A673 (cell line): ENCODE data around the gene PHEX.

Experiments used
- EZH2 ChIP-seq: fragments of 200-600 bp; sonication (generic); IDR thresholded peaks from 2 replicates; pipeline ENCODE4 v1.6.1; 2017; ENCODE audit warnings: borderline replicate concordance, low read depth, mild to moderate bottlenecking, mixed read lengths, antibody characterized with exemption, low read length; ENCODE audit not compliant: poor library complexity, severe bottlenecking
- TF ChIP-seq, protein P1 (sequence below): fragments of 300-800, 200-600 bp; sonication (generic); conservative IDR thresholded peaks from 2 replicates; pipeline ENCODE4 v1.5.1; 2017; ENCODE audit warnings: low read depth, mild to moderate bottlenecking, antibody characterized with exemption, low read length, moderate library complexity, mixed read lengths

DNA sequence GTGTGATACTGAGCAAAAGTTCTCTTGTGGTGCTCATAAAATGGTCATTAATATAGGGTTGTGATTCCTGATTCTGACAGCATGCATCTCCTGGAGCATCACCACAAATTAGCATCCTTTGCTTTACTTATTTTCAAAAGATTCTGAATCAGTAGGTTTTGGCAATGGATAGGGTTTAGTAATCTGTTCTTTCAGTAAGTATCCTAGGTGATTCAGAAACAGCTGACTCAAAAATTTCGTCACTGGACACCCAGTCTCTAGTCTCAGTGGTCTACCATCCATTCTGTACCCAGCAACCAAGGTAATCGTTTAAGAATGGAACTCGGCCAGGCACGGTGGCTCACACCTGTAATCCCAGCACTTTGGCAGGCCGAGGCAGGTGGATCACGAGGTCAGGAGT, 244.7 kb downstream of the PHEX start:
- TF ChIP-seq, protein P1, sequence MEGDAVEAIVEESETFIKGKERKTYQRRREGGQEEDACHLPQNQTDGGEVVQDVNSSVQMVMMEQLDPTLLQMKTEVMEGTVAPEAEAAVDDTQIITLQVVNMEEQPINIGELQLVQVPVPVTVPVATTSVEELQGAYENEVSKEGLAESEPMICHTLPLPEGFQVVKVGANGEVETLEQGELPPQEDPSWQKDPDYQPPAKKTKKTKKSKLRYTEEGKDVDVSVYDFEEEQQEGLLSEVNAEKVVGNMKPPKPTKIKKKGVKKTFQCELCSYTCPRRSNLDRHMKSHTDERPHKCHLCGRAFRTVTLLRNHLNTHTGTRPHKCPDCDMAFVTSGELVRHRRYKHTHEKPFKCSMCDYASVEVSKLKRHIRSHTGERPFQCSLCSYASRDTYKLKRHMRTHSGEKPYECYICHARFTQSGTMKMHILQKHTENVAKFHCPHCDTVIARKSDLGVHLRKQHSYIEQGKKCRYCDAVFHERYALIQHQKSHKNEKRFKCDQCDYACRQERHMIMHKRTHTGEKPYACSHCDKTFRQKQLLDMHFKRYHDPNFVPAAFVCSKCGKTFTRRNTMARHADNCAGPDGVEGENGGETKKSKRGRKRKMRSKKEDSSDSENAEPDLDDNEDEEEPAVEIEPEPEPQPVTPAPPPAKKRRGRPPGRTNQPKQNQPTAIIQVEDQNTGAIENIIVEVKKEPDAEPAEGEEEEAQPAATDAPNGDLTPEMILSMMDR, result no peak
- no peak for TF ChIP-seq EZH2
